Measurements from ENCODE around the gene BABAM1.

- TF ChIP-seq CTCF (IDR thresholded peaks at IDR 0.05) (no peak), POLR2A (IDR thresholded peaks at IDR 0.05) (no peak)
Measured at GRCh38 chr19:17322854-17323253, 55.6 kb downstream of the BABAM1 start.
